Breast epithelium (tissue), 4 donors: ENCODE results near the gene CA10. TPM values are rescaled to one million over a fixed set of nuclear protein-coding genes. Genes with fewer than 3 reads are reported as not detected.

Experiments
- DNase-seq, 2 donors: peaks; one replicate each; pipeline ENCODE4 v3.0.0-alpha.2; 2019; ENCODE audit warnings: low spot score in 2 of 2
- H3K27ac ChIP-seq, 2 donors: fragments of 200-600 bp; sonication (generic) in 1 of 2; one replicate each; pipeline ENCODE4 v1.5.1; 2016 to 2019; ENCODE audit warnings: mild to moderate bottlenecking in 1 of 2
- H3K27me3 ChIP-seq, 2 donors: fragments of 200-600 bp; sonication (generic) in 1 of 2; one replicate each; pipeline versions ENCODE4 v1.5.1 to v1.6.0; 2017 to 2019; ENCODE audit warnings: control low read depth in 1 of 2, mild to moderate bottlenecking in 1 of 2
- H3K36me3 ChIP-seq: fragments of 200-600 bp; one replicate; pipeline ENCODE4 v1.5.1; 2019
- H3K4me1 ChIP-seq, 2 donors: fragments of 200-600 bp; sonication (generic); one replicate each; pipeline ENCODE4 v1.5.1; 2016 to 2019; ENCODE audit warnings: control low read depth in 1 of 2
- H3K4me3 ChIP-seq, 3 donors: fragments of 200-600 bp; sonication (generic); 1 replicate in 2 of 3; 2 replicates in 1 of 3; pipeline ENCODE4 v1.5.1; 2016 to 2019; ENCODE audit warnings: mild to moderate bottlenecking in 3 of 3, moderate library complexity in 2 of 3
- H3K9me3 ChIP-seq, 2 donors: fragments of 200-600 bp; sonication (generic) in 1 of 2; one replicate each; pipeline ENCODE4 v1.5.1; 2016 to 2019; ENCODE audit warnings: control low read depth in 1 of 2
- POLR2A ChIP-seq: fragments of 450-650 bp; IDR thresholded peaks from one replicate; pipeline ENCODE4 v1.6.1; 2016; ENCODE audit warnings: antibody characterized with exemption, mild to moderate bottlenecking, moderate library complexity
- POLR2AphosphoS5 ChIP-seq, 3 donors: sonication (generic); formaldehyde crosslinking; IDR thresholded peaks; one replicate each; pipeline ENCODE4 v1.6.1; 2017; ENCODE audit warnings: antibody characterized with exemption in 3 of 3
- intact Hi-C: fragments of 100-400 bp; cut with DNase I; formaldehyde crosslinking; loops from one replicate; pipeline ENCODE4 v1.15.1; 2023; ENCODE audit warnings: low total_unique reads
- total RNA-seq, 3 donors: library from RNA; depleted of rRNA; stranded (reverse); fragments of >200 nt; gene quantifications; one replicate each; pipeline ENCODE4 v1.1.0, GENCODE V29; 2016
- TF ChIP-seq, protein P1 (sequence below), 3 donors: fragments of 450-650 bp; IDR thresholded peaks; one replicate each; pipeline ENCODE4 v1.5.1; 2016 to 2017; ENCODE audit warnings: antibody characterized with exemption in 3 of 3, mild to moderate bottlenecking in 3 of 3, moderate library complexity in 3 of 3

The CA10 gene
- total RNA-seq, 3 donors from 2014 or later, result not detected

DNA sequence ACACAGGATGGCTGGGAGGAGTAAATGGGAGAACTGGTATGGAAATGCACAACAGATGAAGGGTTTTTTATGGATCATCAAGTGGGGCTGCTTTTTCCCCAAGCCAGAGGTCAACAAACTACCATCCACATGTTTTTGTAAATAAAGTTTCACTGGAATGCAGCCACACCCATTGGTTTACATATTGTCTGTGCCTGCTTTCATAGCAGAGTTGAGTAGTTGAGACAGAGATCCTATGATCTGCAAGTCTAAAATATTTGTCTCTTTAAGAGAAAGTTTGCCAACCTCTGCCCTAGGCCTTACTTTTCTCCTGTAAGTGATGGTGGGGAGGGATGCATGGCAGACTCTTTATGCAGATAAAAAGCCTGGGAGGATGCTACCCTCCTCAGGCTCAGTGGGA lies 341.4 kb downstream of the CA10 start:
- Histone ChIP-seq H3K4me1 (no peaks in the 10 kb centered on the region), H3K36me3 (no peaks in the 10 kb centered on the region), H3K9me3 (no peaks in the 10 kb centered on the region), H3K27ac (no peak overlapping the region), H3K4me3 (no peak overlapping the region), H3K27me3 (no peaks in the 10 kb centered on the region)
- DNase-seq, result no peak
- TF ChIP-seq, protein P1, sequence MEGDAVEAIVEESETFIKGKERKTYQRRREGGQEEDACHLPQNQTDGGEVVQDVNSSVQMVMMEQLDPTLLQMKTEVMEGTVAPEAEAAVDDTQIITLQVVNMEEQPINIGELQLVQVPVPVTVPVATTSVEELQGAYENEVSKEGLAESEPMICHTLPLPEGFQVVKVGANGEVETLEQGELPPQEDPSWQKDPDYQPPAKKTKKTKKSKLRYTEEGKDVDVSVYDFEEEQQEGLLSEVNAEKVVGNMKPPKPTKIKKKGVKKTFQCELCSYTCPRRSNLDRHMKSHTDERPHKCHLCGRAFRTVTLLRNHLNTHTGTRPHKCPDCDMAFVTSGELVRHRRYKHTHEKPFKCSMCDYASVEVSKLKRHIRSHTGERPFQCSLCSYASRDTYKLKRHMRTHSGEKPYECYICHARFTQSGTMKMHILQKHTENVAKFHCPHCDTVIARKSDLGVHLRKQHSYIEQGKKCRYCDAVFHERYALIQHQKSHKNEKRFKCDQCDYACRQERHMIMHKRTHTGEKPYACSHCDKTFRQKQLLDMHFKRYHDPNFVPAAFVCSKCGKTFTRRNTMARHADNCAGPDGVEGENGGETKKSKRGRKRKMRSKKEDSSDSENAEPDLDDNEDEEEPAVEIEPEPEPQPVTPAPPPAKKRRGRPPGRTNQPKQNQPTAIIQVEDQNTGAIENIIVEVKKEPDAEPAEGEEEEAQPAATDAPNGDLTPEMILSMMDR (IDR thresholded peaks at IDR 0.05), result no peak
- TF ChIP-seq POLR2A (no peak), POLR2AphosphoS5 (IDR thresholded peaks at IDR 0.05) (no peak)
- intact Hi-C loops, result no loop called here

GRCh38 chr17:51815097-51815496 lies 343.4 kb downstream of the CA10 start:
- intact Hi-C loops, result no loop called here
- TF ChIP-seq, protein P1 (IDR thresholded peaks at IDR 0.05), result no peak
- TF ChIP-seq POLR2A (no peak), POLR2AphosphoS5 (IDR thresholded peaks at IDR 0.05) (no peak)
- H3K27me3 ChIP-seq, result no peaks in the 10 kb centered on the region
- no peak overlapping the region for H3K4me3 ChIP-seq
- H3K9me3 ChIP-seq, result no peaks in the 10 kb centered on the region
- H3K4me1 ChIP-seq, result no peaks in the 10 kb centered on the region
- no peak overlapping the region for H3K27ac ChIP-seq
- DNase-seq, result no peak
- H3K36me3 ChIP-seq, result no peaks in the 10 kb centered on the region

DNA sequence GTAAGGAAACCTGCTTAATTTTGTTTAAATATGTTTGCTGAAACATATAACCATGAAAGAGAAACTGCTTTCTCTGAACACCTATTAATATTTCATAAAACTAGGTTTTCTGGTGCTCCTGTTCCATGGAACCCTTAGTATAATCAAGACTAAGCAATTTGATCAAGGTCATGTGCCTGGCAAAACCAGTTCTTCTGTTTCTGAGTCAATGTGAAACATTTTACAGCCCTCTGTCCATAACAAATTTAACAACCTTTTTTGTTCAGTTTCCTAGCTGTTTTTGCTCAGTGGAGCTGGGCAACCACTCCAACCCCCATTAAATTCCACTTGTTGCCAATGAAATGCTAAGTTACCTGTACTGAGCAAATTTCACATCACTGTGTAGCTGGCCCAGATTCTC lies 344.0 kb downstream of the CA10 start:
- no peak overlapping the region for H3K4me3 ChIP-seq
- no peaks in the 10 kb centered on the region for H3K36me3 ChIP-seq
- H3K27ac ChIP-seq, result no peak overlapping the region
- no peaks in the 10 kb centered on the region for H3K9me3 ChIP-seq
- H3K4me1 ChIP-seq, result no peaks in the 10 kb centered on the region
- DNase-seq, result no peak
- intact Hi-C loops, result no loop called here
- H3K27me3 ChIP-seq, result no peaks in the 10 kb centered on the region
- TF ChIP-seq POLR2AphosphoS5 (IDR thresholded peaks at IDR 0.05) (no peak), POLR2A (no peak)
- TF ChIP-seq, protein P1 (IDR thresholded peaks at IDR 0.05), result no peak

- DNase-seq, result no peak
- Histone ChIP-seq H3K9me3 (no peaks in the 10 kb centered on the region), H3K27ac (no peak overlapping the region), H3K27me3 (no peaks in the 10 kb centered on the region), H3K4me3 (no peak overlapping the region), H3K4me1 (no peaks in the 10 kb centered on the region), H3K36me3 (no peaks in the 10 kb centered on the region)
- intact Hi-C loops, result no loop called here
- TF ChIP-seq POLR2A (no peak), POLR2AphosphoS5 (IDR thresholded peaks at IDR 0.05) (no peak)
- TF ChIP-seq, protein P1 (IDR thresholded peaks at IDR 0.05), result no peak
Measured at GRCh38 chr17:51813784-51814174, 344.7 kb downstream of the CA10 start.

GRCh38 chr17:51813140-51813783 lies 345.3 kb downstream of the CA10 start:
- no peaks in the 10 kb centered on the region for H3K9me3 ChIP-seq
- no peak for DNase-seq
- H3K4me3 ChIP-seq, result no peak overlapping the region
- TF ChIP-seq POLR2AphosphoS5 (IDR thresholded peaks at IDR 0.05), result no peak
- no peak for TF ChIP-seq POLR2A
- TF ChIP-seq, protein P1 (IDR thresholded peaks at IDR 0.05), result no peak
- intact Hi-C loops, result no loop called here
- no peak overlapping the region for H3K27ac ChIP-seq
- H3K27me3 ChIP-seq, result no peaks in the 10 kb centered on the region
- H3K36me3 ChIP-seq, result no peaks in the 10 kb centered on the region
- H3K4me1 ChIP-seq, result no peaks in the 10 kb centered on the region
